K562 (cell line): Measurements from ENCODE around the gene MED29. TPM values are rescaled to one million over a fixed set of nuclear protein-coding genes. Genes with fewer than 3 reads are reported as not detected.

Source experiments
- ARID2 ChIP-seq: fragments of 450-650 bp; IDR thresholded peaks from 2 replicates; pipeline ENCODE4 v1.6.1; 2017; ENCODE audit warnings: antibody characterized with exemption, mild to moderate bottlenecking
- BRD9 ChIP-seq: fragments of 450-650 bp; IDR thresholded peaks from 2 replicates; pipeline ENCODE4 v1.6.1; 2018; ENCODE audit warnings: low read depth; ENCODE audit not compliant: partially characterized antibody
- CHD1 ChIP-seq: fragments of 200-600 bp; sonication (generic); IDR thresholded peaks from one replicate; pipeline ENCODE4 v1.6.1; 2012; ENCODE audit warnings: mild to moderate bottlenecking, moderate library complexity, low read length, inconsistent platforms
- CTBP1 ChIP-seq: fragments of 450-650 bp; IDR thresholded peaks from 2 replicates; pipeline ENCODE4 v1.6.1; 2016; ENCODE audit warnings: borderline replicate concordance
- E2F1 ChIP-seq: sonication (generic); formaldehyde crosslinking; IDR thresholded peaks from 2 replicates; pipeline ENCODE4 v1.8.1; 2023; ENCODE audit warnings: mild to moderate bottlenecking, missing genetic modification reagents, moderate library complexity
- NCOR1 ChIP-seq: fragments of 450-650 bp; IDR thresholded peaks from 2 replicates; pipeline ENCODE4 v1.6.1; 2016; ENCODE audit warnings: mild to moderate bottlenecking, moderate library complexity
- POLR3A ChIP-seq: IDR thresholded peaks from 2 replicates; pipeline ENCODE4 v1.6.1; 2011; ENCODE audit warnings: borderline replicate concordance, mild to moderate bottlenecking, moderate library complexity; ENCODE audit not compliant: insufficient read length, insufficient read depth; ENCODE audit errors: extremely low read depth
- RBFOX2 ChIP-seq: fragments of 200-400 bp; formaldehyde crosslinking; IDR thresholded peaks from 2 replicates; pipeline ENCODE4 v1.6.1; 2017; ENCODE audit warnings: low read depth, mild to moderate bottlenecking, low read length, moderate library complexity
- RBM14 ChIP-seq: fragments of 200-400 bp; formaldehyde crosslinking; IDR thresholded peaks from 2 replicates; pipeline ENCODE4 v1.6.1; 2018; ENCODE audit warnings: low read depth, mild to moderate bottlenecking, low read length, moderate library complexity, borderline replicate concordance; ENCODE audit not compliant: insufficient read depth
- RFX1 ChIP-seq: fragments of 450-650 bp; IDR thresholded peaks from 2 replicates; pipeline ENCODE4 v1.6.1; 2016; ENCODE audit warnings: mild to moderate bottlenecking, moderate library complexity
- TAF9B ChIP-seq: fragments of 450-650 bp; IDR thresholded peaks from 2 replicates; pipeline ENCODE4 v1.6.1; 2018; ENCODE audit warnings: mild to moderate bottlenecking; ENCODE audit not compliant: partially characterized antibody
- U2AF2 ChIP-seq: fragments of 200-400 bp; formaldehyde crosslinking; optimal IDR thresholded peaks from 2 replicates; pipeline ENCODE3; 2017; ENCODE audit warnings: low read depth, mild to moderate bottlenecking, low read length
- ZC3H11A ChIP-seq: IDR thresholded peaks from 2 replicates; pipeline ENCODE4 v1.6.1; 2012; ENCODE audit warnings: low read depth, low read length, improper control_type of control experiment
- ZFP36 ChIP-seq: fragments of 150-350 bp; IDR thresholded peaks from 2 replicates; pipeline ENCODE4 v1.6.1; 2018; ENCODE audit warnings: low read length, low read depth; ENCODE audit not compliant: partially characterized antibody
- ZNF146 ChIP-seq: IDR thresholded peaks from one replicate; pipeline ENCODE4 v1.6.1; 2018; ENCODE audit warnings: missing compliant biosample characterization; ENCODE audit not compliant: unreplicated experiment
- ZNF444 ChIP-seq: fragments of 250-450 bp; sonication (Bioruptor Pico); IDR thresholded peaks from 2 replicates; pipeline ENCODE4 v1.4.0; 2020; ENCODE audit warnings: mild to moderate bottlenecking, moderate library complexity
- ZNF696 ChIP-seq: fragments of 250-450 bp; sonication (Bioruptor Pico); conservative IDR thresholded peaks from 2 replicates; pipeline ENCODE4 v1.4.0; 2020; ENCODE audit warnings: mild to moderate bottlenecking, moderate library complexity
- ZNF717 ChIP-seq: fragments of 250-450 bp; sonication (Bioruptor Pico); IDR thresholded peaks from 2 replicates; pipeline ENCODE4 v1.5.0; 2021
- polyA plus RNA-seq, 8 experiments: library from polyadenylated mRNA; depleted of rRNA in 4 of 8; stranded (reverse) in 5 of 8; unstranded in 3 of 8; fragments of >200 nt; fragmentation: Nextera tagmentation in 2 of 8; fragmentation: Illumina TruSeq in 1 of 8; extraction: Ambion mirVana in 2 of 8; extraction: Trizol in 1 of 8; gene quantifications; 2 replicates each; pipeline versions ENCODE4 v1.2.1 to v1.2.3, GENCODE V29; 2011 to 2014; ENCODE audit warnings: inconsistent platforms in 1 of 8, missing spikeins in 1 of 8
- total RNA-seq, 7 experiments: library from RNA; depleted of rRNA in 6 of 7; stranded (reverse); fragments of >200 nt in 6 of 7; fragmentation: Illumina TruSeq in 2 of 7; extraction: Trizol in 2 of 7; gene quantifications; 2 replicates each; pipeline versions ENCODE4 v1.2.1 to v1.2.3, GENCODE V29; 2011 to 2021; ENCODE audit warnings: low replicate concordance in 1 of 7
- TF ChIP-seq, protein P1 (sequence below): fragments of 250-450 bp; sonication (Bioruptor Pico); IDR thresholded peaks from 2 replicates; pipeline ENCODE4 v1.4.0; 2020; ENCODE audit warnings: mild to moderate bottlenecking, moderate library complexity, borderline replicate concordance
- TF ChIP-seq, protein P2 (sequence below): fragments of 250-450 bp; sonication (Bioruptor Pico); IDR thresholded peaks from 2 replicates; pipeline ENCODE4 v1.8.0; 2021; ENCODE audit warnings: moderate library complexity, mild to moderate bottlenecking, inconsistent platforms
- TF ChIP-seq, protein P3 (sequence below): conservative IDR thresholded peaks from 2 replicates; pipeline ENCODE4 v1.6.1; 2011; ENCODE audit warnings: low read depth, mild to moderate bottlenecking, low read length; ENCODE audit not compliant: control insufficient read depth
- TF ChIP-seq, protein P4 (sequence below): sonication (generic); formaldehyde crosslinking; IDR thresholded peaks from 2 replicates; pipeline ENCODE4 v1.8.0; 2023; ENCODE audit warnings: mild to moderate bottlenecking, missing genetic modification reagents

MED29 gene
- total and polyA plus RNA-seq, 9 of the 15 experiments (the other 6 are each of a cell fraction or from before 2014, with no cell fraction given): 1.8 to 22.6 (median 12.4) TPM

DNA sequence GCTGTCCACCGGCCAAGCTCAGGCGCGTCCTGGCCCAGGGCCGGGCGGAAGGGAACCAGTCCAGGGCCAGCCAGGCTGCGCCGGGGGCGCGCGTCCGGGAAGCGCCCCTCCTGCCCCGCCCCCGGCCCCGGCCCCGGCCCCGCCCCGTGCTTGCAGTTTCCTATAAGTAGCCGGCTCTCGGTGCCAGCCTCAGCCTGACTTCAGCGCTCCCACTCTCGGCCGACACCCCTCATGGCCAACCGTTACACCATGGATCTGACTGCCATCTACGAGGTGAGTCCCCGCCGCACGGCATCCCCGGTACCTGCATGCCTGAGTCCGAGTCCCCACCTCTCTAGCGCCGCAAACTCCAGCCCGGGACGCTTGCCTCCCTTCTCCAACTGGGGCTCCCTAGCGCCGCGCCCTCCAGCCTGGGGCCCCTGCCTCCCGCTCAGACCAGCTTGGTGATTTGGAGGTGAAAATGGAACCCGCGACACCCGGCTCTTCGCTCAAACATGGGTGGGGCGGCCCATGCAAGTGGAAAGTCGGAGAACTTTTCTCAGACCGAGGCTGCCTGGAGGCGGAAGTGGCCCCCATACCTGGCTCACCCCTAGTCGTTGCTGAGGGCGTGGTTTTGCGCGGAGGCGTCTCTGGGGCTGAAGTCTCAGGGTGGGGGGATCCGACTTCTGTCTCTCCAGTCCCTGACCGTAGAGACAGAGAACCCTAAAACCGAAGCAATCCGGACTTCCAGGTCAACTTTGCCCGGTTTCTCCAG lies 15.7 kb downstream of the MED29 start, which contains the start of gene ZFP36 (continued):
- TF ChIP-seq E2F1 (CRISPR knock-in tag) (peak; percentile 73; the same call in 1 of the 2 replicates), RFX1 (no peak), CHD1 (peak; percentile 69), RBM14 (no peak), ZNF696 (CRISPR knock-in tag) (no peak), ZNF717 (no peak), TAF9B (peak; percentile 34), ZNF146 (no peak), ZNF444 (CRISPR knock-in tag) (no peak), ZFP36 (no peak), POLR3A (no peak), BRD9 (no peak), ZC3H11A (no peak), U2AF2 (no peak), RBFOX2 (peak; percentile 84), ARID2 (no peak), NCOR1 (no peak; the same call in 1 of the 2 replicates), CTBP1 (peak; percentile 60; the same call in 1 of the 2 replicates)
- TF ChIP-seq, protein P1, sequence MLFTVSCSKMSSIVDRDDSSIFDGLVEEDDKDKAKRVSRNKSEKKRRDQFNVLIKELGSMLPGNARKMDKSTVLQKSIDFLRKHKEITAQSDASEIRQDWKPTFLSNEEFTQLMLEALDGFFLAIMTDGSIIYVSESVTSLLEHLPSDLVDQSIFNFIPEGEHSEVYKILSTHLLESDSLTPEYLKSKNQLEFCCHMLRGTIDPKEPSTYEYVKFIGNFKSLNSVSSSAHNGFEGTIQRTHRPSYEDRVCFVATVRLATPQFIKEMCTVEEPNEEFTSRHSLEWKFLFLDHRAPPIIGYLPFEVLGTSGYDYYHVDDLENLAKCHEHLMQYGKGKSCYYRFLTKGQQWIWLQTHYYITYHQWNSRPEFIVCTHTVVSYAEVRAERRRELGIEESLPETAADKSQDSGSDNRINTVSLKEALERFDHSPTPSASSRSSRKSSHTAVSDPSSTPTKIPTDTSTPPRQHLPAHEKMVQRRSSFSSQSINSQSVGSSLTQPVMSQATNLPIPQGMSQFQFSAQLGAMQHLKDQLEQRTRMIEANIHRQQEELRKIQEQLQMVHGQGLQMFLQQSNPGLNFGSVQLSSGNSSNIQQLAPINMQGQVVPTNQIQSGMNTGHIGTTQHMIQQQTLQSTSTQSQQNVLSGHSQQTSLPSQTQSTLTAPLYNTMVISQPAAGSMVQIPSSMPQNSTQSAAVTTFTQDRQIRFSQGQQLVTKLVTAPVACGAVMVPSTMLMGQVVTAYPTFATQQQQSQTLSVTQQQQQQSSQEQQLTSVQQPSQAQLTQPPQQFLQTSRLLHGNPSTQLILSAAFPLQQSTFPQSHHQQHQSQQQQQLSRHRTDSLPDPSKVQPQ (CRISPR knock-in tag): no peak
- TF ChIP-seq, protein P2, sequence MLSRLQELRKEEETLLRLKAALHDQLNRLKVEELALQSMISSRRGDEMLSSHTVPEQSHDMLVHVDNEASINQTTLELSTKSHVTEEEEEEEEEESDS (CRISPR knock-in tag): no peak
- TF ChIP-seq, protein P3, sequence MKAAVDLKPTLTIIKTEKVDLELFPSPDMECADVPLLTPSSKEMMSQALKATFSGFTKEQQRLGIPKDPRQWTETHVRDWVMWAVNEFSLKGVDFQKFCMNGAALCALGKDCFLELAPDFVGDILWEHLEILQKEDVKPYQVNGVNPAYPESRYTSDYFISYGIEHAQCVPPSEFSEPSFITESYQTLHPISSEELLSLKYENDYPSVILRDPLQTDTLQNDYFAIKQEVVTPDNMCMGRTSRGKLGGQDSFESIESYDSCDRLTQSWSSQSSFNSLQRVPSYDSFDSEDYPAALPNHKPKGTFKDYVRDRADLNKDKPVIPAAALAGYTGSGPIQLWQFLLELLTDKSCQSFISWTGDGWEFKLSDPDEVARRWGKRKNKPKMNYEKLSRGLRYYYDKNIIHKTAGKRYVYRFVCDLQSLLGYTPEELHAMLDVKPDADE: peak; percentile 87
- TF ChIP-seq, protein P4, sequence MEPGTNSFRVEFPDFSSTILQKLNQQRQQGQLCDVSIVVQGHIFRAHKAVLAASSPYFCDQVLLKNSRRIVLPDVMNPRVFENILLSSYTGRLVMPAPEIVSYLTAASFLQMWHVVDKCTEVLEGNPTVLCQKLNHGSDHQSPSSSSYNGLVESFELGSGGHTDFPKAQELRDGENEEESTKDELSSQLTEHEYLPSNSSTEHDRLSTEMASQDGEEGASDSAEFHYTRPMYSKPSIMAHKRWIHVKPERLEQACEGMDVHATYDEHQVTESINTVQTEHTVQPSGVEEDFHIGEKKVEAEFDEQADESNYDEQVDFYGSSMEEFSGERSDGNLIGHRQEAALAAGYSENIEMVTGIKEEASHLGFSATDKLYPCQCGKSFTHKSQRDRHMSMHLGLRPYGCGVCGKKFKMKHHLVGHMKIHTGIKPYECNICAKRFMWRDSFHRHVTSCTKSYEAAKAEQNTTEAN (CRISPR knock-in tag): no peak
